ENCODE data around the gene THEM4. TPM values are rescaled to one million over a fixed set of nuclear protein-coding genes. Genes with fewer than 3 reads are reported as not detected.

The THEM4 gene
- total and polyA plus RNA-seq, 2 donors (not counting 1 experiment from before 2014, with no cell fraction given), result 15.0 to 16.1 TPM

DNA sequence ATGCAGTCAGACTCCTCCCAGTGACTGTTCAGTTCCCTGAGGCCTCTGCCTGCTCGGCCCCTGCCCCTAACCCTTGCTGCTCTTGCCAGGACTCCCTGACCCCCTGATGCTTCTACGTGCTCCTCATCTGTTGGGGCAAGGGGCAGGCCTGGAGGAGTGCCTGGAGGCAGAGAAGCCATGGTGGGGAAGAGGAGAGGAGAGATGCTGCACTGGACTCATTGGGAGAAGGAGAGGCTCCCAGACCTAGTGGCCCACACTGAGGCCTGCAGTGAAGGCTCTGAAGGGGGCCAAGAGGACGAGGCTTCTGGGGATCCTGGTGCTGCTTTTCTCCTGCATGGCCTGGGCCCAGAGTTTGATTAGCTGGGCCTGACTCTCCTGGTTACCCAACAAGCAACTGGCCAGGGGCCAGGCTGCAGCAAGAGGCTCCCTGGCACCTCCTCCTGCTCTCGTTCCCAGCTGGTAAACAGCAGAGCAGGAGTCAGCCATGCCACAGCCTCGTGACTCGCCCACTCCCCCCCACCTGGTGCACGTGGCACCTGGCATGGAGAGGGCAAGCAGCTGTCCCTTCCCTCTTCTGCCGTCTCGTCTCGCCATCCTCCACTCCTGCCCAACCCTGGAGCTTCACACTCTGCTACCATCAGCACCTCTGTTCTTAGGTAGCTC lies 76.9 kb downstream of the THEM4 start:
- peaks cover 12 to 18% of the 10 kb centered on the region in 2 donors for H3K4me1 ChIP-seq (ENCODE audit: control insufficient read depth in 2 of 2, insufficient read depth in 2 of 2, low read length in 2 of 2)
- 73% methylated on average over 7 of the region's 10 CpGs for WGBS (ENCODE audit: insufficient coverage)
- H3K9ac ChIP-seq (ENCODE audit: low read length), result no peak overlapping the region
- H3K4me3 ChIP-seq (ENCODE audit: control extremely low read depth in 1 of 5, extremely low read depth in 1 of 5, insufficient read depth in 1 of 5, low read depth in 2 of 5, low read length in 4 of 5), result no peak overlapping the region
- Mint-ChIP-seq H3K9me3 (ENCODE audit: insufficient read depth) (no peaks in the 10 kb centered on the region), H3K27me3 (peaks cover 24% of the 10 kb centered on the region), H3K27ac (no peak overlapping the region), H3K4me1 (peaks cover 22% of the 10 kb centered on the region), H3K4me3 (no peak overlapping the region)
- no peak overlapping the region for H3K4me2 ChIP-seq (replicated peaks; ENCODE audit: low read depth, low read length, poor library complexity, severe bottlenecking)
- peaks cover 0 to 18% (median 4%) of the 10 kb centered on the region in 4 experiments for H3K27me3 ChIP-seq (replicated peaks in 1 of 4; ENCODE audit: control extremely low read depth in 1 of 4, control insufficient read depth in 3 of 4, insufficient read depth in 4 of 4, low read length in 3 of 4)
- POLR2A ChIA-PET, result no interaction called here
- no peak overlapping the region for H2AFZ ChIP-seq (ENCODE audit: insufficient read depth, low read depth, low read length, poor library complexity, severe bottlenecking)
- TF ChIP-seq EZH2 (IDR thresholded peaks at IDR 0.05; ENCODE audit: borderline replicate concordance, insufficient read depth, low read depth, low read length, poor library complexity, severe bottlenecking) (no peak), CTCF (IDR thresholded peaks at IDR 0.05) (no peak)
- ATAC-seq (ENCODE audit: low read depth), result no peak
- no peaks in the 10 kb centered on the region for H3K36me3 ChIP-seq (replicated peaks in 1 of 2; ENCODE audit: control extremely low read depth in 1 of 2, control insufficient read depth in 1 of 2, extremely low read depth in 1 of 2, insufficient read depth in 2 of 2, low read length in 1 of 2)
- no peak for DNase-seq
- H3K79me2 ChIP-seq (ENCODE audit: control insufficient read depth, insufficient read depth, low read length), result no peaks in the 10 kb centered on the region
- intact Hi-C loops (cut with micrococcal nuclease), result loop anchor here (10.0 kb wide), 1 partner anchor 108 kb away; the partner anchor contains the start of gene RIIAD1
- no peaks in the 10 kb centered on the region for H3K9me3 ChIP-seq (ENCODE audit: control extremely low read depth in 1 of 3, control insufficient read depth in 2 of 3, insufficient read depth in 1 of 3, low read length in 2 of 3)
- H3K27ac ChIP-seq (ENCODE audit: low read length in 2 of 2), result no peak overlapping the region
- CTCF ChIA-PET, result interaction anchor here (0.6 to 1.6 kb wide), 2 partner anchors 42 to 55 kb away, joined by 3 to 6 read pairs; partner anchors contain the start of gene TDRKH
- H4K20me1 ChIP-seq (ENCODE audit: control insufficient read depth, insufficient read depth, low read length, poor library complexity, severe bottlenecking), result no peaks in the 10 kb centered on the region

DNA sequence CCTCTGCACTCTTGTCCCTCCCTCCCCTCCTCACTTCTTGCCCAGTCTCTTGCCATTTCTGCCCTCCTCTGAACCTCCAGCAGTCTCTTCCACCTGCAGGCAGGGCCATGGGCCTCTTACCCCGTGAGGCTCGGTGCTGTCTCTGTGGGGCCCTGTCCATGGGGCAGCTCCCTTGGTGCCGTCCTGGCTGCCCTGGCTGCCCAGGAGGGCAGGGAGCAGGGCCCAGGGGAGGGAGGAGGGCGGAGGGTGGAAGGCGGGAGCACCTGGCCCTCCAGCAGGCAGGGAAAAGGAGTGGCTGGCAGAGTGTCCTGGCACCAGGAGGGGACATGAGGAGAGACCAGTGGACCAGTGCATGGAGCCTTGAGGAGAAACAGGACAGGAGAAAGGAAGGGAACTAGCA lies 77.7 kb downstream of the THEM4 start, which contains the start of gene RORC:
RORC (minus strand) TSS at position 198 of the 400 bp plus-strand sequence; CDS start at position 160, 38 bp downstream.
- H3K4me3 ChIP-seq (ENCODE audit: control extremely low read depth in 1 of 5, extremely low read depth in 1 of 5, insufficient read depth in 1 of 5, low read depth in 2 of 5, low read length in 4 of 5), result no peak within 1 kb of the TSS
- H2AFZ ChIP-seq (ENCODE audit: insufficient read depth, low read depth, low read length, poor library complexity, severe bottlenecking), result no peak within 1 kb of the TSS
- H3K27ac ChIP-seq (ENCODE audit: low read length in 2 of 2), result no peak within 1 kb of the TSS
- no peak within 1 kb of the TSS for H3K27ac Mint-ChIP-seq
- peaks cover 7 to 13% of the 10 kb centered on the region in 2 donors for H3K4me1 ChIP-seq (ENCODE audit: control insufficient read depth in 2 of 2, insufficient read depth in 2 of 2, low read length in 2 of 2)
- H3K4me3 Mint-ChIP-seq, result no peak within 1 kb of the TSS
- intact Hi-C loops (cut with micrococcal nuclease), result loop anchor here (10.0 kb wide), 1 partner anchor 107 kb away; the partner anchor contains the start of gene RIIAD1
- H3K9me3 ChIP-seq (ENCODE audit: control extremely low read depth in 1 of 3, control insufficient read depth in 2 of 3, insufficient read depth in 1 of 3, low read length in 2 of 3), result no peaks in the 10 kb centered on the region
- H3K4me1 Mint-ChIP-seq, result peaks cover 14% of the 10 kb centered on the region
- 91% methylated on average over 5 of the region's 5 CpGs for WGBS (ENCODE audit: insufficient coverage)
- H3K27me3 Mint-ChIP-seq, result peaks cover 21% of the 10 kb centered on the region
- TF ChIP-seq CTCF (IDR thresholded peaks at IDR 0.05) (no peak), EZH2 (IDR thresholded peaks at IDR 0.05; ENCODE audit: borderline replicate concordance, insufficient read depth, low read depth, low read length, poor library complexity, severe bottlenecking) (no peak)
- DNase-seq (no peak), ATAC-seq (ENCODE audit: low read depth) (no peak)
- peaks cover 0 to 21% (median 3%) of the 10 kb centered on the region in 4 experiments for H3K27me3 ChIP-seq (replicated peaks in 1 of 4; ENCODE audit: control extremely low read depth in 1 of 4, control insufficient read depth in 3 of 4, insufficient read depth in 4 of 4, low read length in 3 of 4)
- H3K9me3 Mint-ChIP-seq (ENCODE audit: insufficient read depth), result no peaks in the 10 kb centered on the region
- no peak within 1 kb of the TSS for H3K4me2 ChIP-seq (replicated peaks; ENCODE audit: low read depth, low read length, poor library complexity, severe bottlenecking)
- no peak within 1 kb of the TSS for H3K9ac ChIP-seq (ENCODE audit: low read length)
- H4K20me1 ChIP-seq (ENCODE audit: control insufficient read depth, insufficient read depth, low read length, poor library complexity, severe bottlenecking), result no peaks in the 10 kb centered on the region
- H3K36me3 ChIP-seq (replicated peaks in 1 of 2; ENCODE audit: control extremely low read depth in 1 of 2, control insufficient read depth in 1 of 2, extremely low read depth in 1 of 2, insufficient read depth in 2 of 2, low read length in 1 of 2), result no peaks in the 10 kb centered on the region
- no peaks in the 10 kb centered on the region for H3K79me2 ChIP-seq (ENCODE audit: control insufficient read depth, insufficient read depth, low read length)
- ChIA-PET POLR2A (no interaction called here), CTCF (interaction anchor here (1.6 kb wide), 1 partner anchor 41 kb away, joined by 3 read pairs; the partner anchor contains the start of gene TDRKH)

Measured in B cell (primary cell).